HG02678 (cell line): Measurements from ENCODE around the gene GPR83.
"Not testable (repeated sequence)": the region's sequence is repeated elsewhere in the genome, so short reads cannot be mapped to it uniquely, and the experiment has no call there.

Source experiments
- ATAC-seq: cut with Tn5 transposase; IDR thresholded peaks from one replicate; pipeline ENCODE4 v1.9.1; 2021; ENCODE audit warnings: mild to moderate bottlenecking, moderate library complexity; ENCODE audit not compliant: unreplicated experiment

The GPR83 gene

DNA sequence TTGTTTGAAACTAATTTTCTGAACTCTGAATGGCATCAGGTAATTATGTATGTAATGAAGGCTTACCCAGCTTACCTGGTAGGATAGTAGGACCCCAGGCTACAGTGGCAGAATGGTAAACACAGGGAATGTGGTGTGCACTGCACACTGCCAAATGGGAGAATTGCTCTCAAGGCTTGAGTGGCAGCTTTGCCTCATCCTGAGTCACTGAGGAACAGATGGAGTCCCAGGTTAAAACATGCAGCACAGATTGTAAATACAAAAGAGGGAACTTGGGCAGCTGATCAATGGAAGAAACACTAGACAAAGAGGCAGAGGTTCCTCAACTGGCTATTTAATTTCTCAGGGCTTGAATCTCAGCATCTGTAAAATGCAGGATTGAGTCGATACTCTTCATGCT lies 24.4 kb downstream of the GPR83 start:
- no peak for ATAC-seq

DNA sequence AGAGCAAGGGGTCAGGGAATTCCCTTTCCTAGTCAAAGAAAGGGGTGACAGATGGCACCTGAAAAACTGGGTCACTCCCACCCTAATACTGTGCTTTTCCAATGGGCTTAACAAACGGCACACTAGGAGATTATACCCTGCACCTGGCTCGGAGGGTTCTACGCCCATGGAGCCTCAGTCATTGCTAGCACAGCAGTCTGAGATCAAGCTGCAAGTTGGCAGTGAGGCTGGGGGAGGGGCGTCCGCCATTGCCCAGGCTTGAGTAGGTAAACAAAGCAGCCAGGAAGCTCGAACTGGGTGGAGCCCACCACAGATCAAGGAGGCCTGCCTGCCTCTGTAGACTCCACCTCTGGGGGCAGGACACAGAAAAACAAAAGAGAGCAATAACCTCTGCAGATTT lies 30.6 kb downstream of the GPR83 start:
- not testable (repeated sequence) for ATAC-seq

DNA sequence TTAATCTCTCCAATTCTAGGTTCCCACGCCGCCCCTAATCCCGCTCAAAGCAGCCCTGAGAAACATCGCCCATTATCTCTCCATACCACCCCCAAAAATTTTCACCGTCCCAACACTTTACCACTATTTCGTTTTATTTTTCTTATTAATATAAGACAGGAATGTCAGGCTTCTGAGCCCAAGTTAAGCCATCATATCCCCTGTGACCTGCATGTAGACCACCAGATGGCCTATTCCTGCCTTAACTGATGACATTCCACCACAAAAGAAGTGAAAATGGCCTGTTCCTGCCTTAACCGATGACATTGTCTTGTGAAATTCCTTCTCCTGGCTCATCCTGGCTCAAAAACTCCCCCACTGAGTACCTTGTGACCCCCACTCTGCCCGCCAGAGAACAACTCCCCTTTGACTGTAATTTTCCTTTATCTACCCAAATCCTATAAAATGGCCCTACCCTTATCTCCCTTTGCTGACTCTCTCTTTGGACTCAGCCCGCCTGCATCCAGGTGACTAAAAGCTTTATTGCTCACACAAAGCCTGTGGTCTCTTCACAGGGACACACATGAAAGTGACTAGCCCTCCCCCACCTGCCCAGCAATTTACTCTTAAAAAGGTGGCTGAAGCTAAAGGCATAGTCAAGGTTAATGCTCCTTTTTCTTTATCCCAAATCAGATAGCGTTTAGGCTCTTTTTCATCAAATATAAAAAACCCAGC lies 50.2 kb downstream of the GPR83 start:
- ATAC-seq, result not testable (repeated sequence)

DNA sequence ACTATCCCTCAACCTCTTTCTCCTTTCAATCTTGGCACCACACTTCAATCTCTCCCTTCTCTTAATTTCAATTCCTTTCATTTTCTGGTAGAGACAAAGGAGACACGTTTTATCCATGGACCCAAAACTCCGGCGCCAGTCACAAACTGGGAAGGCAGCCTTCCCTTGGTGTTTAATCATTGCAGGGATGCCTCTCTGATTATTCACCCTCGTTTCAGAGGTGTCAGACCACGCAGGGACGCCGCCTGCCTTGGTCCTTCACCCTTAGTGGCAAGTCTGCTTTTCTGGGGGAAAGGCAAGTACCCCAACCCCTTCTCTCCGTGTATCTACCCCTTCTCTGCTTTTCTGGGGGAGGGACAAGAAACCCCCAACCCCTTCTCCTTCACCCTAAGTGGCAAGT lies 54.9 kb downstream of the GPR83 start:
- not testable (repeated sequence) for ATAC-seq

DNA sequence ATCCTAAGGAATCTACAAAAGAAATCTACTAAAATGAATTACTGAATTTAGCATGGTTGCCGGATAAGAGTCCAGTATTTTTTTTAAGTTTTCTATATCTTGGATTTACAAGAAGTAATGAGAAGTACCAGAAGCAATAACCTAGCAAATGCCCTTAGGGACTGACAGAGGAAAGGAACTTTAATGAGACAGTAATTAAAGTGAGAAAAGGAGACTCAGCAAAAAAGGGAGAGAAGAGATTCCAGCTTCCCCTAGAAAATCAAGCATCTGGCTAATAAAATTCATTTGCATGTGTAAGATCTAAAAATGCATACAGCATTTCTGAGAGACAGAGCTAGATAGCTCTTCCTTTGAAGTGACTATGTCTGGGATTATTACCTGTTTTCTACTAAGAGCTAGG lies 57.7 kb downstream of the GPR83 start:
- no peak for ATAC-seq

DNA sequence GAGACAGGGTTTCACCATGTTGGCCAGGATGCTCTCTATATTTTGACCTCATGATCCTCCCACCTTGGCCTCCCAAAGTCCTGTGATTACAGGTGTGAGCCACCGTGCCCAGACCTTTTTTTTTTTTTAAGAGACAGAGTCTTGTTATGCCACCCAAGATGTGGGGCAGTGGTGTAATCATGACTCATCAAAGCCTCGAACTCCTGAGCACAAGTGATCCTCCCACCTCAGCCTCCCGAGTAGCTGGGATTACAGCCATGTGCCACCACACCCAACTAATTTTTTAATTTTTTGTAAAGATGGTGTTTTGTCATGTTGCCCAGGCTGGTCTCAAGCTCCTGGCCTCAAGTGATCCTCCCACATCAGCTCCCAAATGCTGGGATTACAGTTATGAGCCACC lies 59.0 kb downstream of the GPR83 start:
- ATAC-seq, result no peak

DNA sequence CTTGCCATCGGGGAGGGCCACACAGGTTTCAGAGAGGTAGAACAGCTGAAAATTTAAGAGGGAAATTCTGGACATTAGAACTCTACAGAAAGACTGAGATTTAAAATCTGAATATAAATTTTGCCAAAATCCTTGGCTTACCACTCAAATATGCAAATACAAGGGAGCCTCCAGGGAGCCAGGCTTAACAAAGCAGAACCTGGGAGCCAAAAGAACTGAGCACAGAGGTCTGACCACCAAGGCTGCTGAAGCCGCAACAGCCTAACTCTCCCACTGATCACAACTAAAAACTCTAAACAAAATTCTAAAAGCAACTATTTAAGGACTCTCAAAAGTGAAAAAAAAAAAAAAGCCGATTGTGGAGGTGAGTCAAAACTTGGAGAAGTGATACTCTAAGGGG lies 62.6 kb downstream of the GPR83 start:
- ATAC-seq, result no peak

DNA sequence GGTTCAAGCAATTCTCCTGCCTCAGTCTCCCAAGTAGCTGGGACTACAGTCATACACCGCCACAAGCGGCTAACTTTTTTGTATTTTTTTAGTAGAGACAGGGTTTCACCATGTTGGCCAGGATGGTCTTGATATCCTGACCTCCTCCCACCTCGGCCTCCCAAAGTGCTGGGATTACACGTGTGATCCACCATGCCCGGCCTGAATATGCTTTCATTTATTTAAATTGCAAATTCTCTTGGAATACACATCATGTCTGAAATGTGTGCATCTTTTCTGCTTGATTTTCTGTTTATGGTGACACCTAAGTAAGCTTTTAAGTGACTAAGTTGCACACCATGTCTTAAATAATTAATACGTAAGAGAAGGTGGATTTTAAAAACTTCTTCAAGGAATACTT lies 65.2 kb downstream of the GPR83 start:
- ATAC-seq, result no peak

DNA sequence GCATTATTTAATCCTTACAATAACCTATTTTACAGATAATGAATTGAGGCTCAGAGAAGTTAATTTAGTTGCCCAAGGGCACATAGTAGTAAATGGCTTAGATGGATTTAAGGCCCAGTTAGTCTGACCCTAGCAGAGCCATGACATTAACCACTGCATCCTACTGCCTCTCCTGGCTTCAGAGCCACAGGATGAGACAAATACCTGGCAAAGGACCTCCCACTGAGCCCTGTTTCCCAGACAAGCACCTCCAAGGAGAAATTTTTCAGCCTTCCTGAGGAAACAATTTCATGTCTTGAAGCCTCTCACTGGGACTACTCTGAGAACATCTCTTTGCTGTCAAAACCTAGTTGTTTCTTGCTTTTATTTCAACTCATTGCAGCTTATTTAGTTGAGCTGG lies 68.4 kb downstream of the GPR83 start:
- no peak for ATAC-seq

DNA sequence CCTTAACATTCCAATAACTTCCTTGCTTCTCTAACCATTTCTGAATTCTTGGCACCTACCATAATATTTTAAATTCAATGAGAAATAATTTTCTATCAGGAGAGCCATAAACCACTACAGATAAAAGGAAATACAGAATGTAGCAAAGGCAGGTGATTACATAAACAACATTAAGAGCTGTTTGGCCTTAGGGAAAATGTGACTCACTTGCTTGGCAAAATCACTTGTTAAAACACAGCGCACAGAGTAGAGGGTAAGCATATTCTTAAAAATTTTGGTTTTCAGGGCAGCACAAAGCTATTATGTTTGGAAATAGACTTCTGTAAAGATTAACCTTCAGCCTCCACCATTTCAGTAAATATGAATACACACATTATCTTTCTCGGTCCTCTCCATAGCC lies 70.4 kb downstream of the GPR83 start:
- ATAC-seq, result no peak

DNA sequence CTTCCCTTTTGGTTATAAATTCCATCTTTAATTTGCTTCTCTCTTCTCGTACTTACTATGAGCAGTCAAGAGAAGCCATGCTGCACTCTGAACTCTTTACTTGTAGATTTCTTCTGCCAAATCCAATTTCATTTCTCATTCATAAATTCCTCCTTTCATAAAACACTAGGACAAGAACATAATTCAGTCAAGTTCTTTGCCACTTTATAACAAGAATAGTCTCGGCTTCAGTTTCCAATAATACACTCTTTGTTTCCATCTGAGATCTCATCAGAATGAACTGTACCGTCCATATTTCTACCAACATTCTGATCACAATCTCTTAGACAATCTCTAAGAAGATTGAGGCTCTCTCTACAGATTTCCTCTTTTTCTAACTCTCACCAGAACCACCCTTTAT lies 71.7 kb downstream of the GPR83 start:
- no peak for ATAC-seq

DNA sequence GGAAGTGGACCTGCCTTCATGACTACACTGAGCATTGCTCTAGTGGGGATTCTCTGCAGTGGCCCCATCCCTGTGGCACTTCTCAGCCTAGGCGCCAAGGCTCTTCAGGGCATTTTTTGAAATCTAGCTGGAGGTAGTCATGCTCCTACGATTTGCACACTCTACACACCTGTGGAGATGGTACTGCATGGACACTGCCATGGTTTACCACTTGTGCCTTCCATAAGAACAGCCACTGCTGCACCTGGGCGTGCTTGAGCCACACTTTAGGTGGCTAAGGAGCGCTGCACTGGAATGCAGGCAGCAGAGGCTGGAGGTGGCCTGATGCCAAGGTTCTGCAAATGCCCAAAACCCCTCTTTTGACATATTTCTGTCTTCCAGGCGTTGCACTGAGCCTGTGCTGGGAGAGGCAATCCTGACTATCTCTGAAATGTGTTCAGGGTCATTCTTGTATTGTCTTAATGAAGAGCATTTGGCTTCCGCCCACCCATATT lies 72.6 kb downstream of the GPR83 start:
- no peak for ATAC-seq
